Prostate gland (tissue), 2 donors: ENCODE data around the gene KCNAB1.

ENCODE experiments used
- POLR2A ChIP-seq: fragments of 450-650 bp; IDR thresholded peaks from one replicate; pipeline ENCODE4 v1.6.1; 2016; ENCODE audit warnings: antibody characterized with exemption, mild to moderate bottlenecking
- POLR2AphosphoS5 ChIP-seq: sonication (generic); formaldehyde crosslinking; IDR thresholded peaks from one replicate; pipeline ENCODE4 v1.6.1; 2017; ENCODE audit warnings: antibody characterized with exemption
- TF ChIP-seq, protein P1 (sequence below), 4 experiments: fragments of 200-600 bp in 2 of 4; fragments of 450-650 bp in 2 of 4; sonication (generic) in 2 of 4; IDR thresholded peaks; 1 replicate in 3 of 4; 2 replicates in 1 of 4; pipeline ENCODE4 v1.5.1; 2016 to 2019; ENCODE audit warnings: antibody characterized with exemption in 4 of 4, mild to moderate bottlenecking in 2 of 4, moderate library complexity in 2 of 4

GRCh38 chr3:156473341-156473740 lies 353.0 kb downstream of the KCNAB1 start:
- TF ChIP-seq, protein P1, sequence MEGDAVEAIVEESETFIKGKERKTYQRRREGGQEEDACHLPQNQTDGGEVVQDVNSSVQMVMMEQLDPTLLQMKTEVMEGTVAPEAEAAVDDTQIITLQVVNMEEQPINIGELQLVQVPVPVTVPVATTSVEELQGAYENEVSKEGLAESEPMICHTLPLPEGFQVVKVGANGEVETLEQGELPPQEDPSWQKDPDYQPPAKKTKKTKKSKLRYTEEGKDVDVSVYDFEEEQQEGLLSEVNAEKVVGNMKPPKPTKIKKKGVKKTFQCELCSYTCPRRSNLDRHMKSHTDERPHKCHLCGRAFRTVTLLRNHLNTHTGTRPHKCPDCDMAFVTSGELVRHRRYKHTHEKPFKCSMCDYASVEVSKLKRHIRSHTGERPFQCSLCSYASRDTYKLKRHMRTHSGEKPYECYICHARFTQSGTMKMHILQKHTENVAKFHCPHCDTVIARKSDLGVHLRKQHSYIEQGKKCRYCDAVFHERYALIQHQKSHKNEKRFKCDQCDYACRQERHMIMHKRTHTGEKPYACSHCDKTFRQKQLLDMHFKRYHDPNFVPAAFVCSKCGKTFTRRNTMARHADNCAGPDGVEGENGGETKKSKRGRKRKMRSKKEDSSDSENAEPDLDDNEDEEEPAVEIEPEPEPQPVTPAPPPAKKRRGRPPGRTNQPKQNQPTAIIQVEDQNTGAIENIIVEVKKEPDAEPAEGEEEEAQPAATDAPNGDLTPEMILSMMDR (IDR thresholded peaks at IDR 0.05): no peak
- no peak for TF ChIP-seq POLR2A
- no peak for TF ChIP-seq POLR2AphosphoS5
